Measurements from ENCODE around the gene PALM2AKAP2.

The PALM2AKAP2 gene

GRCh38 chr9:109779711-109780452 lies at the start of gene PALM2AKAP2:
PALM2AKAP2 (plus strand) TSS chr9:109780198; CDS start chr9:109780489, 291 bp downstream.
- no peaks in the 10 kb centered on the region for H3K4me1 ChIP-seq (ENCODE audit: low read length)
- no peaks in the 10 kb centered on the region for H3K36me3 ChIP-seq (replicated peaks; ENCODE audit: low read depth, low read length)
- H3K9me3 ChIP-seq (ENCODE audit: insufficient read depth, low read length), result no peaks in the 10 kb centered on the region
- H3K4me3 ChIP-seq (ENCODE audit: low read length), result no peak within 1 kb of the TSS
- H3K9ac ChIP-seq (ENCODE audit: low read length), result no peak within 1 kb of the TSS
- H3K27me3 ChIP-seq (ENCODE audit: low read depth, low read length), result peaks cover 21% of the 10 kb centered on the region; the same call in 1 of the 2 replicates
- no peaks in the 10 kb centered on the region for H4K20me1 ChIP-seq (ENCODE audit: insufficient read depth, low read length)
- H2AFZ ChIP-seq (ENCODE audit: low read depth, low read length), result no peak within 1 kb of the TSS
- H3K4me2 ChIP-seq (ENCODE audit: low read length), result no peak within 1 kb of the TSS
- no peak for TF ChIP-seq EZH2phosphoT487 (IDR thresholded peaks at IDR 0.05; ENCODE audit: low read depth)
- no peak for TF ChIP-seq CTCF (IDR thresholded peaks at IDR 0.05; ENCODE audit: low read depth, low read length)
- H3K79me2 ChIP-seq (ENCODE audit: low read length), result no peaks in the 10 kb centered on the region
- H3K27ac ChIP-seq (ENCODE audit: low read length), result no peak within 1 kb of the TSS

GRCh38 chr9:109730228-109730627 lies 49.8 kb upstream of the PALM2AKAP2 start:
- no peaks in the 10 kb centered on the region for H4K20me1 ChIP-seq (ENCODE audit: insufficient read depth, low read length)
- H3K4me2 ChIP-seq (ENCODE audit: low read length), result no peak overlapping the region
- H3K9ac ChIP-seq (ENCODE audit: low read length), result no peak overlapping the region
- TF ChIP-seq CTCF (IDR thresholded peaks at IDR 0.05; ENCODE audit: low read depth, low read length) (no peak), EZH2phosphoT487 (IDR thresholded peaks at IDR 0.05; ENCODE audit: low read depth) (no peak)
- no peak overlapping the region for H3K4me3 ChIP-seq (ENCODE audit: low read length)
- no peaks in the 10 kb centered on the region for H3K36me3 ChIP-seq (replicated peaks; ENCODE audit: low read depth, low read length)
- H3K4me1 ChIP-seq (ENCODE audit: low read length), result no peaks in the 10 kb centered on the region
- H3K27ac ChIP-seq (ENCODE audit: low read length), result no peak overlapping the region
- H3K9me3 ChIP-seq (ENCODE audit: insufficient read depth, low read length), result no peaks in the 10 kb centered on the region
- H2AFZ ChIP-seq (ENCODE audit: low read depth, low read length), result no peak overlapping the region
- H3K27me3 ChIP-seq (ENCODE audit: low read depth, low read length), result peaks cover 60% of the 10 kb centered on the region; the same call in 1 of the 2 replicates
- H3K79me2 ChIP-seq (ENCODE audit: low read length), result no peaks in the 10 kb centered on the region

GRCh38 chr9:109733690-109734089 lies 46.3 kb upstream of the PALM2AKAP2 start:
- Histone ChIP-seq H3K4me3 (ENCODE audit: low read length) (no peak overlapping the region), H3K27ac (ENCODE audit: low read length) (no peak overlapping the region), H2AFZ (ENCODE audit: low read depth, low read length) (no peak overlapping the region), H3K79me2 (ENCODE audit: low read length) (no peaks in the 10 kb centered on the region), H3K27me3 (ENCODE audit: low read depth, low read length) (peaks cover 63% of the 10 kb centered on the region), H3K9me3 (ENCODE audit: insufficient read depth, low read length) (no peaks in the 10 kb centered on the region), H4K20me1 (ENCODE audit: insufficient read depth, low read length) (no peaks in the 10 kb centered on the region), H3K4me2 (ENCODE audit: low read length) (no peak overlapping the region), H3K36me3 (replicated peaks; ENCODE audit: low read depth, low read length) (no peaks in the 10 kb centered on the region), H3K4me1 (ENCODE audit: low read length) (no peaks in the 10 kb centered on the region), H3K9ac (ENCODE audit: low read length) (no peak overlapping the region)
- TF ChIP-seq EZH2phosphoT487 (IDR thresholded peaks at IDR 0.05; ENCODE audit: low read depth) (no peak), CTCF (IDR thresholded peaks at IDR 0.05; ENCODE audit: low read depth, low read length) (no peak)

- Histone ChIP-seq H2AFZ (ENCODE audit: low read depth, low read length) (no peak overlapping the region), H3K4me2 (ENCODE audit: low read length) (no peak overlapping the region), H3K9ac (ENCODE audit: low read length) (no peak overlapping the region), H3K9me3 (ENCODE audit: insufficient read depth, low read length) (no peaks in the 10 kb centered on the region), H4K20me1 (ENCODE audit: insufficient read depth, low read length) (no peaks in the 10 kb centered on the region), H3K27ac (ENCODE audit: low read length) (no peak overlapping the region), H3K36me3 (replicated peaks; ENCODE audit: low read depth, low read length) (no peaks in the 10 kb centered on the region), H3K4me1 (ENCODE audit: low read length) (no peaks in the 10 kb centered on the region), H3K4me3 (ENCODE audit: low read length) (no peak overlapping the region), H3K79me2 (ENCODE audit: low read length) (no peaks in the 10 kb centered on the region), H3K27me3 (ENCODE audit: low read depth, low read length) (peaks cover 57% of the 10 kb centered on the region)
- TF ChIP-seq EZH2phosphoT487 (IDR thresholded peaks at IDR 0.05; ENCODE audit: low read depth) (no peak), CTCF (IDR thresholded peaks at IDR 0.05; ENCODE audit: low read depth, low read length) (no peak)
Observed at GRCh38 chr9:109734814-109735213, 45.2 kb upstream of the PALM2AKAP2 start.
